Peyer's patch (tissue), 4 donors: ENCODE data around the gene HS3ST1.

Experiments used
- POLR2A ChIP-seq, 2 donors: fragments of 450-650 bp; IDR thresholded peaks; one replicate each; pipeline ENCODE4 v1.5.1; 2017; ENCODE audit warnings: antibody characterized with exemption in 2 of 2, mild to moderate bottlenecking in 2 of 2, moderate library complexity in 2 of 2
- TF ChIP-seq, protein P1 (sequence below), 6 experiments: fragments of 450-650 bp in 4 of 6; fragments of 200-600 bp in 2 of 6; sonication (generic) in 1 of 6; IDR thresholded peaks; one replicate each; pipeline ENCODE4 v1.5.1; 2017 to 2019; ENCODE audit warnings: antibody characterized with exemption in 6 of 6, mild to moderate bottlenecking in 3 of 6, moderate library complexity in 1 of 6

- TF ChIP-seq, protein P1, sequence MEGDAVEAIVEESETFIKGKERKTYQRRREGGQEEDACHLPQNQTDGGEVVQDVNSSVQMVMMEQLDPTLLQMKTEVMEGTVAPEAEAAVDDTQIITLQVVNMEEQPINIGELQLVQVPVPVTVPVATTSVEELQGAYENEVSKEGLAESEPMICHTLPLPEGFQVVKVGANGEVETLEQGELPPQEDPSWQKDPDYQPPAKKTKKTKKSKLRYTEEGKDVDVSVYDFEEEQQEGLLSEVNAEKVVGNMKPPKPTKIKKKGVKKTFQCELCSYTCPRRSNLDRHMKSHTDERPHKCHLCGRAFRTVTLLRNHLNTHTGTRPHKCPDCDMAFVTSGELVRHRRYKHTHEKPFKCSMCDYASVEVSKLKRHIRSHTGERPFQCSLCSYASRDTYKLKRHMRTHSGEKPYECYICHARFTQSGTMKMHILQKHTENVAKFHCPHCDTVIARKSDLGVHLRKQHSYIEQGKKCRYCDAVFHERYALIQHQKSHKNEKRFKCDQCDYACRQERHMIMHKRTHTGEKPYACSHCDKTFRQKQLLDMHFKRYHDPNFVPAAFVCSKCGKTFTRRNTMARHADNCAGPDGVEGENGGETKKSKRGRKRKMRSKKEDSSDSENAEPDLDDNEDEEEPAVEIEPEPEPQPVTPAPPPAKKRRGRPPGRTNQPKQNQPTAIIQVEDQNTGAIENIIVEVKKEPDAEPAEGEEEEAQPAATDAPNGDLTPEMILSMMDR (IDR thresholded peaks at IDR 0.05), result peak in 2 of 6 experiments; percentile 8 to 13
- no peak for TF ChIP-seq POLR2A (IDR thresholded peaks at IDR 0.05)
These were observed 10.1 kb downstream of the HS3ST1 start for GRCh38 chr4:11418610-11419009.
